CD4-positive, alpha-beta T cell (primary cell): ENCODE measurements around the gene TSPAN32. TPM values are rescaled to one million over a fixed set of nuclear protein-coding genes. Genes with fewer than 3 reads are reported as not detected.
"Not testable (repeated sequence)": the region's sequence is repeated elsewhere in the genome, so short reads cannot be mapped to it uniquely, and the experiment has no call there.

Experiments used
- ATAC-seq: fragments of 200-7000 bp; cut with Tn5 transposase; one replicate; pipeline ENCODE4 v1.10.0; 2022; ENCODE audit warnings: mild to moderate bottlenecking; ENCODE audit not compliant: poor library complexity
- CTCF ChIA-PET: fragments of 350-600 bp; sonication (Branson Sonifier 250); formaldehyde crosslinking; loops from one replicate; lab custom pipeline; 2021; ENCODE audit warnings: antibody characterized with exemption, inconsistent platforms; lab: Charles Lee
- POLR2A ChIA-PET: fragments of 350-600 bp; sonication (Branson Sonifier 250); formaldehyde crosslinking; loops from one replicate; lab custom pipeline; 2021; ENCODE audit warnings: antibody characterized with exemption, inconsistent platforms; lab: Charles Lee
- DNase-seq, 14 experiments: peaks; one replicate each; pipeline ENCODE4 v3.0.0-alpha.2; 2013 to 2020; ENCODE audit warnings: mixed read lengths in 2 of 14
- H3K27ac ChIP-seq, 2 donors: one replicate each; pipeline versions ENCODE4 v1.5.1 to v1.7.0; 2013; ENCODE audit warnings: low read length in 2 of 2, low read depth in 1 of 2, mild to moderate bottlenecking in 1 of 2
- H3K27me3 ChIP-seq, 2 experiments: 1 replicate in 1 of 2; 2 replicates in 1 of 2; pipeline versions ENCODE4 v1.6.1 to v1.7.0; 2013; ENCODE audit warnings: low read length in 2 of 2, control low read depth in 1 of 2, mild to moderate bottlenecking in 1 of 2, moderate library complexity in 1 of 2; ENCODE audit not compliant: insufficient read depth in 2 of 2, control insufficient read depth in 1 of 2
- H3K36me3 ChIP-seq: one replicate; pipeline ENCODE4 v1.6.1; 2013; ENCODE audit warnings: low read length, control low read depth; ENCODE audit not compliant: insufficient read depth
- H3K4me1 ChIP-seq: one replicate; pipeline ENCODE4 v1.6.1; 2013; ENCODE audit warnings: low read length, control low read depth; ENCODE audit not compliant: insufficient read depth
- H3K4me3 ChIP-seq: one replicate; pipeline ENCODE4 v1.5.1; 2013; ENCODE audit warnings: mild to moderate bottlenecking, low read length, moderate library complexity
- H3K9me3 ChIP-seq, 2 experiments: 1 replicate in 1 of 2; 2 replicates in 1 of 2; pipeline versions ENCODE4 v1.6.1 to v1.7.0; 2013; ENCODE audit warnings: low read length in 2 of 2, mild to moderate bottlenecking in 2 of 2, control low read depth in 1 of 2, moderate library complexity in 1 of 2; ENCODE audit not compliant: control insufficient read depth in 1 of 2, insufficient read depth in 1 of 2
- H3K27ac Mint-ChIP-seq: one replicate; pipeline ENCODE4 v1.8.0; 2020; ENCODE audit warnings: mixed read lengths
- H3K27me3 Mint-ChIP-seq: one replicate; pipeline ENCODE4 v1.8.0; 2021; ENCODE audit warnings: mixed read lengths
- H3K36me3 Mint-ChIP-seq: one replicate; pipeline ENCODE4 v1.8.0; 2021; ENCODE audit warnings: low read depth, mixed read lengths
- H3K4me1 Mint-ChIP-seq: one replicate; pipeline ENCODE4 v1.8.0; 2021; ENCODE audit warnings: low read depth, mixed read lengths
- H3K4me3 Mint-ChIP-seq: one replicate; pipeline ENCODE4 v1.8.0; 2020; ENCODE audit warnings: mild to moderate bottlenecking, mixed read lengths
- H3K9me3 Mint-ChIP-seq: one replicate; pipeline ENCODE4 v1.8.0; 2020; ENCODE audit warnings: mixed read lengths
- intact Hi-C, 2 experiments: fragments of 100-400 bp; cut with DNase I in 1 of 2; cut with micrococcal nuclease in 1 of 2; formaldehyde crosslinking; loops; one replicate each; pipeline versions ENCODE4 v1.15.1 to v1.9.0; 2023 to 2025; cut with DNase I, micrococcal nuclease
- total RNA-seq, 174 experiments: library from RNA in 2 of 174; stranded (reverse) in 2 of 174; gene quantifications; one replicate each; pipeline ENCODE4 v1.2.3 and lab custom pipeline; 2021 to 2026
- TF ChIP-seq, protein P1 (sequence below): fragments of 200-600 bp; IDR thresholded peaks from one replicate; pipeline ENCODE4 v1.8.0; 2022; ENCODE audit warnings: antibody characterized with exemption, mild to moderate bottlenecking

The TSPAN32 gene
- total RNA-seq, 2 experiments from 2014 or later = 81.8 TPM

DNA sequence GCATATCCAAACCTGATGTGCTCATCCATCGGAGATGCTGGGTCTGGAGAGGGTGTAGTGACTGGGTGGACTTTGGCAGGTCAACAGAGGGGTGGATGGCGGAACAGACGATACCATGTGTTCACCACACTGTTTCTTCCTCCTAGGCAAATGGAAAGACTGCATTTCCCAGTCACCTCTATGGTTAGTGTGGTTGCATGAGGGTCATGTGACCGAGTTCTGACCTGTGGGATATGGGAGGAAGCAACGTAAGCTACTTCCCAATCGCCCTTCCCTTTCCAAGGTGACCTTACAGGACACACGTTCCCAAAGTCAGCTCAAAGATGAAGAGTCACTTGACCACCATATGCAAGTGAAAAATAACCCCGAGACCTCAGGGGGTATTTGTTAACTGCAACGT is 27.7 kb downstream of the TSPAN32 start:
- Histone ChIP-seq H3K4me1 (no peaks in the 10 kb centered on the region), H3K9me3 (peaks cover 0 to 25% of the 10 kb centered on the region in 2 experiments), H3K27me3 (peaks cover 4 to 6% of the 10 kb centered on the region in 2 experiments), H3K36me3 (no peaks in the 10 kb centered on the region), H3K4me3 (no peak overlapping the region), H3K27ac (no peak overlapping the region)
- DNase-seq (no peak), ATAC-seq (no peak)
- no peaks in the 10 kb centered on the region for H3K4me1 Mint-ChIP-seq
- no peak overlapping the region for H3K4me3 Mint-ChIP-seq
- intact Hi-C loops = no loop called here
- TF ChIP-seq, protein P1, sequence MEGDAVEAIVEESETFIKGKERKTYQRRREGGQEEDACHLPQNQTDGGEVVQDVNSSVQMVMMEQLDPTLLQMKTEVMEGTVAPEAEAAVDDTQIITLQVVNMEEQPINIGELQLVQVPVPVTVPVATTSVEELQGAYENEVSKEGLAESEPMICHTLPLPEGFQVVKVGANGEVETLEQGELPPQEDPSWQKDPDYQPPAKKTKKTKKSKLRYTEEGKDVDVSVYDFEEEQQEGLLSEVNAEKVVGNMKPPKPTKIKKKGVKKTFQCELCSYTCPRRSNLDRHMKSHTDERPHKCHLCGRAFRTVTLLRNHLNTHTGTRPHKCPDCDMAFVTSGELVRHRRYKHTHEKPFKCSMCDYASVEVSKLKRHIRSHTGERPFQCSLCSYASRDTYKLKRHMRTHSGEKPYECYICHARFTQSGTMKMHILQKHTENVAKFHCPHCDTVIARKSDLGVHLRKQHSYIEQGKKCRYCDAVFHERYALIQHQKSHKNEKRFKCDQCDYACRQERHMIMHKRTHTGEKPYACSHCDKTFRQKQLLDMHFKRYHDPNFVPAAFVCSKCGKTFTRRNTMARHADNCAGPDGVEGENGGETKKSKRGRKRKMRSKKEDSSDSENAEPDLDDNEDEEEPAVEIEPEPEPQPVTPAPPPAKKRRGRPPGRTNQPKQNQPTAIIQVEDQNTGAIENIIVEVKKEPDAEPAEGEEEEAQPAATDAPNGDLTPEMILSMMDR = no peak
- H3K27ac Mint-ChIP-seq = no peak overlapping the region
- H3K9me3 Mint-ChIP-seq = no peaks in the 10 kb centered on the region
- CTCF ChIA-PET = no interaction called here
- H3K27me3 Mint-ChIP-seq = peaks cover 10% of the 10 kb centered on the region
- POLR2A ChIA-PET = no interaction called here
- no peaks in the 10 kb centered on the region for H3K36me3 Mint-ChIP-seq

DNA sequence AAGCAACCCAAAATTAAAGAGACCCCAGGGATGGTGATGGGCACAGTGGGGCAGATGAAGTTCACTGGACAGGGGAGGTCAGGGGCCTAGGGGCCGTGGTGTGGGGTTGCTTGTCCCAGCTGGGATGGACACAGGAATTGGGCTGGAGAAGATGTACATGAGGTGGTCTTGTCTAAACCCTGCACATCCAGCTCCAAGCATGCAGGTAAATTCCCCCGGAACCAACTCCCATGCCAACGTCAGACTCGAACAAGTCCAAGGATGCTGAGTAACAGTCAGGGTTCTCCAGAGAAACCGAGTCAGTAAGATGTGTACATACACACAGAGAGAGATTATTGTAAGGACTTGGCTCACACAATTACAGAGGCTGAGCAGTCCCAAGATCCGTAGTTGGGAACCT is 28.9 kb downstream of the TSPAN32 start:
- POLR2A ChIA-PET = no interaction called here

DNA sequence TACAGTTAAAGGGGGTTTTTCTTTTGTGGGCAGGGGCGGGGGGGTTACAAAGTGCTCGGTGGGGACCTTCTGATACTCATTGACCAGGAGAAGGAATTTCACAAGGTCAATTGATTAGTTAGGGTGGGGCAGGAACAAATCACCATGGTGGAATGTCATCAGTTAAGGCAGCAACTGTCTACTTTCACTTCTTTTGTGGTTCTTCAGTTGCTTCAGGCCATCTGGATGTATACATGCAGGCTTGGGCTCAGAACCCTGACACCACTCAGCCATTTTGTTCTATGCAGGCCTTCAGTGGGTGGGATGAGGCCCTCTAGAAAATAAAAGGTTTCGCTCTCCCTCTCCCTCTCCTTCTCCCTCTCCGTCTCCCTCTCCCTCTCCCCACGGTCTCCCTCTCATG is 29.6 kb downstream of the TSPAN32 start:
- Histone ChIP-seq H3K27ac (no peak overlapping the region), H3K4me3 (no peak overlapping the region), H3K4me1 (no peaks in the 10 kb centered on the region), H3K36me3 (no peaks in the 10 kb centered on the region), H3K9me3 (peaks cover 0 to 24% of the 10 kb centered on the region in 2 experiments), H3K27me3 (peaks cover 4 to 6% of the 10 kb centered on the region in 2 experiments)
- DNase-seq = no peak
- no peaks in the 10 kb centered on the region for H3K9me3 Mint-ChIP-seq
- H3K4me1 Mint-ChIP-seq = no peaks in the 10 kb centered on the region
- H3K4me3 Mint-ChIP-seq = no peak overlapping the region
- H3K27me3 Mint-ChIP-seq = peaks cover 19% of the 10 kb centered on the region
- no peak for ATAC-seq
- ChIA-PET CTCF (no interaction called here), POLR2A (no interaction called here)
- no peaks in the 10 kb centered on the region for H3K36me3 Mint-ChIP-seq
- TF ChIP-seq, protein P1 = no peak
- intact Hi-C loops = no loop called here
- H3K27ac Mint-ChIP-seq = no peak overlapping the region

More for the DNA sequence above, 28.9 kb downstream of the TSPAN32 start:
- Histone ChIP-seq H3K4me3 (no peak overlapping the region), H3K9me3 (peaks cover 0 to 25% of the 10 kb centered on the region in 2 experiments), H3K27me3 (peaks cover 4 to 6% of the 10 kb centered on the region in 2 experiments), H3K36me3 (no peaks in the 10 kb centered on the region), H3K4me1 (no peaks in the 10 kb centered on the region), H3K27ac (no peak overlapping the region)
- TF ChIP-seq, protein P1 = no peak
- Mint-ChIP-seq H3K27me3 (peaks cover 15% of the 10 kb centered on the region), H3K4me3 (no peak overlapping the region), H3K9me3 (no peaks in the 10 kb centered on the region), H3K36me3 (no peaks in the 10 kb centered on the region), H3K27ac (no peak overlapping the region), H3K4me1 (no peaks in the 10 kb centered on the region)
- no peak for ATAC-seq
- intact Hi-C loops = no loop called here
- CTCF ChIA-PET = no interaction called here
- no peak for DNase-seq

DNA sequence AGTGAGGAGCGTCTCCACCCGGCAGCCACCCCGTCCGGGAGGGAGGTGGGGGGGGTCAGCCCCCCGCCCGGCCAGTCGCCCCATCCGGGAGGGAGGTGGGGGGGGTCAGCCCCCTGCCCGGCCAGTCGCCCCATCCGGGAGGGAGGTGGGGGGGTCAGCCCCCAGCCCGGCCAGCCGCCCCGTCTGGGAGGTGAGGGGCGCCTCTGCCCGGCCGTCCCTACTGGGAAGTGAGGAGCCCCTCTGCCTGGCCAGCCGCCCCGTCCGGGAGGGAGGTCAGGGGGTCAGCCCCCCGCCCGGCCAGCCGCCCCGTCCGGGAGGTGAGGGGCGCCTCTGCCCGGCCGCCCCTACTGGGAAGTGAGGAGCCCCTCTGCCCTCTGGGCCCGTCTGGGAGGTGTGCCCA is 30.8 kb downstream of the TSPAN32 start:
- H3K4me1 ChIP-seq, POLR2A ChIA-PET, H3K36me3 ChIP-seq, intact Hi-C loops, H3K27ac Mint-ChIP-seq, H3K4me3 ChIP-seq, H3K36me3 Mint-ChIP-seq, CTCF ChIA-PET, DNase-seq, H3K4me1 Mint-ChIP-seq, H3K27me3 ChIP-seq, H3K9me3 Mint-ChIP-seq, H3K4me3 Mint-ChIP-seq, ATAC-seq, H3K27ac ChIP-seq: not testable (repeated sequence)
- peaks cover 0 to 15% of the 10 kb centered on the region in 2 experiments for H3K9me3 ChIP-seq
- H3K27me3 Mint-ChIP-seq = peaks cover 27% of the 10 kb centered on the region

DNA sequence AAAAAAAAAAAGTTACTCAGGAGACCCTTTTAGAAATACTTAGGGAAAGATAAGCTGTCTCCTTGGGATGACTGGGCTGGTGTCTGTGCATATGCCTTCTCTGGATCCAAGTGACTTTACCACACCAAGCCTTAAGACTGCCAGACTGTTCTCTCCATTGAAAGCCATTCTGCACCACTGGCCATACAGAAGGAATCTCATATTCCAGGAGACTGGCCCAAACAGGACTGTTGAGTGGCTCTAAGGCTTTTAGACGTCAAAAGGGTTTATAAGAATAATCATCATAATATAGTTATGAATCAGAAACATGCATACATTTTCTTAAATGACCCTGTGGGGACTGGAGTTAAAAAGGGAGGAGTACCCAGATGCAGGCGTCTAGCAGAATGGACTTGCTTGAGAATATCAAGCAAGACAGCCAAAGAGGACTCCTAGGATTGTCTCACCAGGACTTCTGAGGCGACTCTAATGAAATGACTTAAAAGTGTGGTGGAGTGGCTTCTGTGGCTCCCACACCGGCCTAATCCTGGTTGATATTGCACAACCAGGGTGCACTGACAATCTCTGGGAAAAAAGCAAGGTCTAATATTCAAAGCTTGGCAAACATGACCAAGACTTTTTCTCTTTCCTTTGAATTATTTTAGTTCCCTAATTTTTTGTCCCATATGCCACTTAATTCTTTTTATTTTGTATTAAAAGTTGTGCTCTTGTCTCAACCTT is 31.8 kb downstream of the TSPAN32 start:
- H3K27me3 Mint-ChIP-seq = peaks cover 27% of the 10 kb centered on the region
- H3K27ac Mint-ChIP-seq, H3K4me3 ChIP-seq: not testable (repeated sequence)

More for the DNA sequence above, 31.8 kb downstream of the TSPAN32 start:
- H3K27ac ChIP-seq, H3K36me3 ChIP-seq, ATAC-seq, H3K4me1 ChIP-seq, DNase-seq, H3K27me3 ChIP-seq, H3K36me3 Mint-ChIP-seq, POLR2A ChIA-PET, H3K9me3 Mint-ChIP-seq, H3K4me3 Mint-ChIP-seq, CTCF ChIA-PET, intact Hi-C loops, H3K4me1 Mint-ChIP-seq: not testable (repeated sequence)
- H3K9me3 ChIP-seq = peaks cover 0 to 15% of the 10 kb centered on the region in 2 experiments
